Erythroblast (primary cell): Measurements from ENCODE around the gene CCNG2.

Source experiments
- GATA1 ChIP-seq: IDR thresholded peaks from 2 replicates; pipeline ENCODE4 v1.6.1; 2011; ENCODE audit warnings: low read depth, mild to moderate bottlenecking, control low read depth, low read length, moderate library complexity
- POLR2A ChIP-seq: IDR thresholded peaks from 2 replicates; pipeline ENCODE4 v1.6.1; 2011; ENCODE audit warnings: mild to moderate bottlenecking, low read length

DNA sequence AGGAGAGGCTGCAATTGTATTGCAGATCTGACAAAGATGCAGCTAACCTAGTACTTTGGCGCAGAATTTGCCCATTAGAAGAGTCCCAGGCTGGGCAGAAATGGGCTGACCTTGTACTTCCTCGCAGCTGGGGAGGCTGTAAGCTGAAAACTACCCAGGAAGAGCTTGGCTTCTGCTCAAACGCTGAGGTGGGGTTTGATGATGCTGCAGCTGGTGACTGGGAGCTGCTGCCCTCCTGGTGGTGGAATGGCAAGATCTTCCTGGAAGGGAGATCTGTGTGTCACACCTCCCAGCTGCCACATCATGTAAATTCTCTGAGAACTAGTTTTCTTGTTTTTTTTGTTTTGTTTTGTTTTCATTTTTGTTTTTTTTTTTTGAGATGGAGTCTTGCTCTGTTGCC lies 17.4 kb downstream of the CCNG2 start:
- TF ChIP-seq POLR2A (no peak), GATA1 (no peak)
